Astrocyte of the hippocampus (primary cell): ENCODE data around the gene CATSPER1.
"Not testable (repeated sequence)": the region's sequence is repeated elsewhere in the genome, so short reads cannot be mapped to it uniquely, and the experiment has no call there.

Experiments used
- DNase-seq: peaks from one replicate; pipeline ENCODE4 v3.0.0; 2011; ENCODE audit warnings: low read depth, low spot score

CATSPER1 gene

DNA sequence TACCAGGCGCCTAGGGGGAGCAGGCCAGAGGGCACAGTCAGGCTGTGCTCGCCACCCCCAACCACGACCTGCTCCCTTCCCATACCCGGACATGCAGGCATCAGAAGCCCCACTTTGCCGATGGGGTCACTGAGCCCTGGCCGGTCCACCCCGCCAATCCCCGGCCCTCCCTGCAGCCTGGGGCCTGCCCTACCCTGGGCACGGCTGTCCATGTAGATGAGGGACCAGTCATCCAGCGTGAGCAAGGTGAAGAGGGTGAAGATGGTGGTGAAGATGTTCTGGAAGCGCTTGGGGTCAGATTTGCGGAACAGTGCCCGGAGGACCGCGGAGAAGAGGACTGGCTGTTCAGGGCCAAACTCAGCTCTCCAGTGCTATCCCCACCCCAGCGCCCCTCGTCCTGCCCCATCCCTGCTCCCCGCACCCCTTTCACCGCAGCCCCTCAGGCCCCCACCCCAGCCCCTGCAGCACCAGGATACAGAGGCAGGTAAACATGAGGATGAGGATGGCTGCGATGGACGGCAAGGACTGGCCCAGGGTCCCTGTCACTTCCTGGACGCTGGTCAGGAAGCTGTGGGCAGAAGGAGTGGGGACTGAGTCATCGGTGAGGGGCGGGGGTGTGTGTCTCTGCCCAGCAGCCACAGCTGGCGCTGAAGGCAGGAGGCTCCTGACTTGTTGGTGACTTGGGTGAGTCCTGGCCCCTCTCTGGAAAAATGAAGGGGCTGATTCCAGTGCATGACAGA lies 5.5 kb downstream of the CATSPER1 start:
- peak; percentile 84 for DNase-seq

GRCh38 chr11:66020212-66020611 lies 6.1 kb downstream of the CATSPER1 start:
- no peak for DNase-seq

- DNase-seq, result no peak
These were observed 9.0 kb downstream of the CATSPER1 start for GRCh38 chr11:66017321-66017720.

GRCh38 chr11:66016793-66017177 lies 9.5 kb downstream of the CATSPER1 start:
- DNase-seq, result no peak

DNA sequence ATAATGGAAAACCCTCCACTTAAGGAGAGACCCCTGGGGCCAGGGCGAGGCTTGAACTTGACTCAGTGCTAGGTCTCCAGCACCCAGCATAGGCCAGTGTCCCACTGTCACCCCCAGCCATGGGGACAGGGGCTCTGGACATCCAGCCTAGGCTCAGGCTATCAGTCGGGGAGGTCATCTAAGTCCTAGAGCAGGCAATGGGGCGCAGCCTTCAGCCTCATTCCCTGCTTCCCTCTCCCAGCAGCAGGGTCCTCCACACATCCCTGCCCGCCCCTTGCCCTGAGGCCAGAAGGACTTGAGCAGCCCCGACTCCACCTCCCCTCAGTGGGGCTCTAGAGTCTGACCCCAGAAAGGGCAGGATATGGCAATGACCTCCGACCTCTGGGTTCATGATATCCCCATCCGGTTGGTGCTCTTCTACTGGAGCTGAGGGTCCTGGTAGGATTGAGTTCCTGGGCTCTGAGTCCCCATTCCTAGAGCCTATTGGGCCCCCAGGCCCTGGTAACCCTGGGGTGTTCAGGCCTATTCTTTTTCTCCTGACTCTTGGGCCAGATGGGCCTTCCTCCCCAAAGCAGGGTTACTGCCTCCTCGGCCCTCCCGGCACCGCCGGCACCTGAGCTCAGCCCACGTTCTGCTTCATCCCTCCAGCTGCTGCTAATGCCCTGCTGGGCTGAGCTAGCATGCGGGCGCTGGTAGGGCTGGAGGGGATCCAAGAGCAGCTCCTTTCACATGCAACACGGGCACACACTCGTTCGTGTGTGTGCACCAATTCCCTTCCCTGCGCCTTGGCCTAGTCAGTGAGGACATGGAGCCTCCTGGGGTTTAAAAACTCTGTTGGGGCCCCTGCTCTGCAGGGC lies 10.1 kb downstream of the CATSPER1 start:
- DNase-seq, result peak; percentile 47

GRCh38 chr11:66015454-66015881 lies 10.8 kb downstream of the CATSPER1 start:
- peak; percentile 55 for DNase-seq

- no peak for DNase-seq
These were observed 11.3 kb downstream of the CATSPER1 start for GRCh38 chr11:66014804-66015453.

DNA sequence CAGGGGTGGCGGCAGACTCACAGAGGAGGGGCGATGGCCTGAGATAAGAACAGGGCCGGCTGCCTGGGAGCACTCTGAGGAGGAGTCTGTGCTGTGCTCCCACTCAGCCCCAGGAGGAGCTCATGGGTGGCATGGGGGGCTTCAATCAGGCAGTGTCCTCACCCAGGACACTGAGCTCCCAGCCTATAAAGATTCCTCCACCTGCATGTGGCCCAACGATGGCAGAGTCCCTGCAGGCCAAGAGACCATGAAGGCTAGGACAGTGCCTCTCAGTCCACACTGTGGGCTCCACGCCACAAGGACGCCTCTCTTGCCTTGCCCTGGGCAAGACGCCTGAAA lies 12.5 kb downstream of the CATSPER1 start:
- DNase-seq, result no peak

DNA sequence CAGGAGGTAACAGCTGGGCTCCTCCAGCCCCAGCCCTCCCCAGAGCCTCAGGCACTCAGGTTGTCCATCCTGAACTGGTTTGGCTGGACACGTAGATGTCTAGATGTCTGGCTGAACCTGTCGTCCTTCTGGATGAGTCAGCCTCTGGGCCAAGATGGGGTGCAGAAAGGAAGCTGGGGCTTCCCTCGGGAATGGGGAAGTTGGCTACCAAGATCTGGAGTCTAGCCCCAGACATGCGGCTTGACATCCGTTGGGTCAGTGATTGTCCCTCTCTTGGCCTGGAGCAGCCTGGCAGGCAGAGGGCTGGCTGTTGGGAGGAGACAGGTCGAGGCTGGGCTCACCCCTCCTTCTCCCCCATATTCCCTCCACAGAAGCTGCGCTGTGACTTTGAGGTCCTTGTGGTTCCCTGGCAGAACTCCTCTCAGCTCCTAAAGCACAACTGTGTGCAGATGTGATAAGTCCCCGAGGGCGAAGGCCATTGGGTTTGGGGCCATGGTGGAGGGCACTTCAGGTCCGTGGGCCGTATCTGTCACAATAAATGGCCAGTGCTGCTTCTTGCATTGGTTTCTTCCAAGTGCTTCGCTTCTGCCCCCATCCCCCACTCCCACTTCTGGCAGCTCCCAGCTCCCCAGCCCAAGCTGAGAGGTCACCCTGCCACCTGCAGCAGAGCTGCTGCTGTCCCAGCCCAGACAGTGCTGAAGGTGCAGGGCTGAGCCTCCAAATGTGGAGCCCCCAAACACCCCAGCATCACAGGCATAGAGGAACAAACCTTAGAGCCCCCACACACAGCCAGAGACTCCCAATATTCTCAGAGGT lies 13.1 kb downstream of the CATSPER1 start:
- DNase-seq, result no peak

GRCh38 chr11:66012371-66012945 lies 13.8 kb downstream of the CATSPER1 start:
- DNase-seq, result no peak

DNA sequence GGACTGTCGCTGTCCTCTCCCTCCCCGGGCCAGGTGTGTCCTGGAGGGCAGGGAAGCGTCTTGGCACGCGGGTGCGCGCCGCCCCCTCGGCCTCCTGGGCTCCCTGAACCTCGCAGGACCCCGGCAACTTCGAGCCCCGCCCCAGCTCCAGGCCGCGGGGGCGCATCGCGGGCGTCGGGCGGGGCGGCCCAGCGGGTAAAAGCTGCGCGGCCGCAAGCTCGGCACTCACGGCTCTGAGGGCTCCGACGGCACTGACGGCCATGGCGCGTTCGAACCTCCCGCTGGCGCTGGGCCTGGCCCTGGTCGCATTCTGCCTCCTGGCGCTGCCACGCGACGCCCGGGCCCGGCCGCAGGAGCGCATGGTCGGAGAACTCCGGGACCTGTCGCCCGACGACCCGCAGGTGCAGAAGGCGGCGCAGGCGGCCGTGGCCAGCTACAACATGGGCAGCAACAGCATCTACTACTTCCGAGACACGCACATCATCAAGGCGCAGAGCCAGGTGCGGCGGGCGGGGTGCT lies 14.4 kb downstream of the CATSPER1 start, which contains the start of gene CST6:
CST6 (plus strand) TSS at position 224 of the 519 bp plus-strand sequence; CDS start at position 261, 37 bp downstream.
- no peak for DNase-seq

DNA sequence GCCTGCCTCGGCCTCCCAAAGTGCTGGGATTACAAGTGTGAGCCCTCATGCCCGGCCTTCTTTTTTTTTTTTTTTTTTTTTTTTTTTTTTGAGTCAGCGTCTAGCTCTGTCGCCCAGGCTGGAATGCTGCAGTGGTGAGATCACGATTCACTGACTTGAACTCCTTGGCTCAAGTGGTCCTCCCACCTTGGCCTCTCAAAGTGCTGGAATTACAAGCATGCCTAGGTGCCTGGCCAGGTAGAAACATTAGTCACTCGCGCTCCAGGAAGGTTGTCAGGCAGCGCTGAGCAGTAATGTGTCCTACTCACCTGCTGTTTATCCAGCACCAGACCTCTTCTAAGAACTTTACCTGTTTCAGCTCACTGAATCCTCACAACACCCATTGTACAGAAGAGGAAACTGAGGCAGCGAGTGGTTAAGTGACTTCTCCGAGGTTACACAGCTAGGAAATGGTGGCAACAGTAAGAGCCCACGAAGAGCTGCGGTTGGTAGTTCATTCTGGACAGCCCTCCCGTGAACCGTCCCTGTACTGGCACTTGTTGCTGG lies 15.0 kb downstream of the CATSPER1 start:
- DNase-seq, result peak; percentile 77

DNA sequence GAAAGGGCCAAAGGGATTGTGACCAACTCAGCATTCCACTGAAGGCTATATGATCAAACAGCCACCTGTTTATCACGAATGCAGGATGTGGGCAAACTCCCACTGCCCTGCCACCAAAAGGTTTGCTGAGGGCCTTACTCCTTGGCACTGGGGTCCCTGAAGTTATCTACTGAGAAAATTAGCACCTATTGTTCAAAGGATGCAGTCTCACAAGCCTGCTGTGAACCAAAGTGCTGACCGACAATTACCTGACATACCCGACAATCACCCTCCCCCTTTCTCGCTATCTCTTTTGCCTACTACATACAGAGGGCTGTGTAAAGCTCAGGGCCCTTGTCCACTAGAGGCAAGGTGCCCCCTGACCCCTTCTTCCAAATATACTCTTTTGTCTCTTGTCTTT lies 16.2 kb downstream of the CATSPER1 start:
- not testable (repeated sequence) for DNase-seq

DNA sequence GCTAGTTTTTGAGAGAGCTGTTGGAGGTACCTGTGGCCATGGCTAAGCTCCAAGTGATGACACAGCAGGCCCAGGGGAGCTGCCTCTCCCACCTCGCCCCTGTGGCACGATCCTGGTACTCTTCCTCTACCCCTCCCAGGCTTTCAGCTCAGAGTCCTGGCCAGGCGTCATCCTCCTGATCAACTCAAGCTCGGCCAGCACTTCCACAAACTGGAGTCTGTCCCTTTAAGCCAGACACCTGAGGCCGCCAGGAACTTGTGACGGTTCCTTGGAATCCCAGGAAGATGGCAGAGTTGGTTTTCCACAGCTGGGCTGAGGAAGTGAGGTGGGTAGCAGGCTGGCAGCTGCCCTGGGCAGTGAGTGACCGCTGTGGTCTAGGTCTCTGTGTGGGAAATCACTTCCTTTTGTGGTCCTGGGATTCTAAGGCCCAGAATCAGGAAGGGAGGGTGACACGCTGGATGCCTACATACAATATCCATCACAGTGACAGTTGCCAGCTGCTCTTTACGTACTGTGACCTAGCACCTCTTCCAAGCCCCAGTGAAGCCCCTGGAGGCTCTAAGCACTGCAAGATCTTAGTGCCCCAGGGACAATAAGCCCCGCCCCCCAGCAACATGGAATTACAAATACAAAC lies 17.7 kb downstream of the CATSPER1 start:
- DNase-seq, result no peak

DNA sequence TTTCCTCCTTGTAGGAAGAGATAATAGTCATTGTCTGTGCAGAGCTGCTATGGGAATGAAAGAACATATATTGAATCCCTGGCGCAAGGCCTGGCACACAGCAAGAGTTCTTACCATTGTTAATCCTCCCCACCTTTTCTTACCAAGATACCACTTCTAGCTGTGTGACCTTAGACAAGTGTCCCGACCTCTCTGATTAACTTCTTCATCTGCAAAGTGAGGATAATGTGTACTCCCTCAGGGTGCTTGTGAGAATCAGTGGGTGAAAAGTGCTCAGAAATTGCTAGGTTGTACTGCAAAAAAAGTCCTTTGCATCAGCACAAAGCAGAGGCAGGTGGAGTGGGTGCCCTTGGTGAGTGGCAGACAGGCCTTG lies 18.2 kb downstream of the CATSPER1 start:
- DNase-seq, result no peak

- no peak for DNase-seq
These were observed 19.1 kb downstream of the CATSPER1 start for GRCh38 chr11:66007201-66007634.

DNA sequence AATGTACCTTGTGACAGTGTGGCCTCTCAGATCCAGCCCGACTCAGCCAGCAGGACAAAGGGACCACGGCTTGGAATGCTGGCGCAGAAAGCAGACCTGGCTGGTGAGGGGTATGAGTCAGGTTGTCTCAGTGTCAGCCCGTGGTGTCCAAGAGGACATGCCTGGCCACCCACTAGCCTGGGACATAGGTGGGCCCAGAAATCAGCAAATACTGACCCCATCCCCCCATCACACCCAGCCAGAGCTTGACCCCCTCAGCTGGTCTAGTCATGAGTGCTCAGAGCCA lies 19.4 kb downstream of the CATSPER1 start:
- DNase-seq, result no peak

- no peak for DNase-seq
These were observed 20.0 kb downstream of the CATSPER1 start for GRCh38 chr11:66006134-66006890.

GRCh38 chr11:66004186-66004585 lies 22.1 kb downstream of the CATSPER1 start:
- DNase-seq, result no peak

DNA sequence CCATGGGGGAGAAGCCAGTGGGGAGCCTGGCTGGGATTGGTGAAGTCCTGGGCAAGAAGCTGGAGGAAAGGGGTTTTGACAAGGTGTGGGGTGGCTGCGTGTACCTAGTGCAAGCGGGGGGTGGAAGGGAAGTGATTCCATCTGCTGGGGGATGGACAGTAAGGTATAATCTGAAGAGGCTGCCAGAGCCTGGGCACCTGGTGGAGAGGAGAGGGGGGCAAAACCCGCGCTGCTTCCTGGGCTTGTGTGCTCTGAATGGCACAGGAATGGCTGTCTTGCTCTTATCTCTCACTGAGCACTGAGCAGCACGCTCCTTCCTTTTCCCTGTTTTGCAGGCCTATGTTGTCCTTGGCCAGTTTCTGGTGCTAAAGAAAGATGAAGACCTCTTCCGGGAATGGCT lies 23.0 kb downstream of the CATSPER1 start:
- no peak for DNase-seq
